Measurements from ENCODE around the gene STIM2.

DNA sequence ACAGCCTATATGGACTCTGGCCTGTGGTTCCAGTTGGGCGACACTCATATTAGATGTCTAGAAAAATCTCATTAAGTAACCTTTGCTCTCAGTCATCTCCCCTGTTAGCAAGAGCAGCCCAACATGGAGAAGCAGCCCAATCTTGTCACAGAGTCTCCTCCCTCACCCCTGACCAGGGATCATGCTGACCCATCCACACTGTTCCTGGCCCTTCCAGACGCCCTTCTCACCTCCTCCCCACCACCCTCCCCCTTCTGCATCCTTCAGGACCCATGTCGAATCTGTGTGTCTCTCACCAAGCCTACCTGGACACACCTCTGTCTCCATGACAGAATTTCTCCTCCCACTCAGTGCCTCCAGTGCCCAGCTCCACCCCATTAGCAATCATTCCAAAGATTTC, 190.1 kb downstream of the STIM2 start:
- TF ChIP-seq, protein P1, sequence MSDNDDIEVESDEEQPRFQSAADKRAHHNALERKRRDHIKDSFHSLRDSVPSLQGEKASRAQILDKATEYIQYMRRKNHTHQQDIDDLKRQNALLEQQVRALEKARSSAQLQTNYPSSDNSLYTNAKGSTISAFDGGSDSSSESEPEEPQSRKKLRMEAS (IDR thresholded peaks at IDR 0.05; ENCODE audit: low read depth, low read length), result no peak
- TF ChIP-seq BACH1 (IDR thresholded peaks at IDR 0.05; ENCODE audit: borderline replicate concordance) (no peak), POLR2A (IDR thresholded peaks at IDR 0.05; ENCODE audit: low read depth, low read length) (no peak), RCOR1 (conservative IDR thresholded peaks at IDR 0.05; ENCODE audit: low read depth, low read length) (no peak), YY1 (IDR thresholded peaks at IDR 0.05; ENCODE audit: low read depth, low read length) (no peak)
- TF ChIP-seq, protein P2, sequence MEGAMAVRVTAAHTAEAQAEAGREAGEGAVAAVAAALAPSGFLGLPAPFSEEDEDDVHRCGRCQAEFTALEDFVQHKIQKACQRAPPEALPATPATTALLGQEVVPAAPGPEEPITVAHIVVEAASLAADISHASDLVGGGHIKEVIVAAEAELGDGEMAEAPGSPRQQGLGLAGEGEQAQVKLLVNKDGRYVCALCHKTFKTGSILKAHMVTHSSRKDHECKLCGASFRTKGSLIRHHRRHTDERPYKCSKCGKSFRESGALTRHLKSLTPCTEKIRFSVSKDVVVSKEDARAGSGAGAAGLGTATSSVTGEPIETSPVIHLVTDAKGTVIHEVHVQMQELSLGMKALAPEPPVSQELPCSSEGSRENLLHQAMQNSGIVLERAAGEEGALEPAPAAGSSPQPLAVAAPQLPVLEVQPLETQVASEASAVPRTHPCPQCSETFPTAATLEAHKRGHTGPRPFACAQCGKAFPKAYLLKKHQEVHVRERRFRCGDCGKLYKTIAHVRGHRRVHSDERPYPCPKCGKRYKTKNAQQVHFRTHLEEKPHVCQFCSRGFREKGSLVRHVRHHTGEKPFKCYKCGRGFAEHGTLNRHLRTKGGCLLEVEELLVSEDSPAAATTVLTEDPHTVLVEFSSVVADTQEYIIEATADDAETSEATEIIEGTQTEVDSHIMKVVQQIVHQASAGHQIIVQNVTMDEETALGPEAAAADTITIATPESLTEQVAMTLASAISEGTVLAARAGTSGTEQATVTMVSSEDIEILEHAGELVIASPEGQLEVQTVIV (IDR thresholded peaks at IDR 0.05; ENCODE audit: borderline replicate concordance, partially characterized antibody), result no peak
- TF ChIP-seq, protein P3, sequence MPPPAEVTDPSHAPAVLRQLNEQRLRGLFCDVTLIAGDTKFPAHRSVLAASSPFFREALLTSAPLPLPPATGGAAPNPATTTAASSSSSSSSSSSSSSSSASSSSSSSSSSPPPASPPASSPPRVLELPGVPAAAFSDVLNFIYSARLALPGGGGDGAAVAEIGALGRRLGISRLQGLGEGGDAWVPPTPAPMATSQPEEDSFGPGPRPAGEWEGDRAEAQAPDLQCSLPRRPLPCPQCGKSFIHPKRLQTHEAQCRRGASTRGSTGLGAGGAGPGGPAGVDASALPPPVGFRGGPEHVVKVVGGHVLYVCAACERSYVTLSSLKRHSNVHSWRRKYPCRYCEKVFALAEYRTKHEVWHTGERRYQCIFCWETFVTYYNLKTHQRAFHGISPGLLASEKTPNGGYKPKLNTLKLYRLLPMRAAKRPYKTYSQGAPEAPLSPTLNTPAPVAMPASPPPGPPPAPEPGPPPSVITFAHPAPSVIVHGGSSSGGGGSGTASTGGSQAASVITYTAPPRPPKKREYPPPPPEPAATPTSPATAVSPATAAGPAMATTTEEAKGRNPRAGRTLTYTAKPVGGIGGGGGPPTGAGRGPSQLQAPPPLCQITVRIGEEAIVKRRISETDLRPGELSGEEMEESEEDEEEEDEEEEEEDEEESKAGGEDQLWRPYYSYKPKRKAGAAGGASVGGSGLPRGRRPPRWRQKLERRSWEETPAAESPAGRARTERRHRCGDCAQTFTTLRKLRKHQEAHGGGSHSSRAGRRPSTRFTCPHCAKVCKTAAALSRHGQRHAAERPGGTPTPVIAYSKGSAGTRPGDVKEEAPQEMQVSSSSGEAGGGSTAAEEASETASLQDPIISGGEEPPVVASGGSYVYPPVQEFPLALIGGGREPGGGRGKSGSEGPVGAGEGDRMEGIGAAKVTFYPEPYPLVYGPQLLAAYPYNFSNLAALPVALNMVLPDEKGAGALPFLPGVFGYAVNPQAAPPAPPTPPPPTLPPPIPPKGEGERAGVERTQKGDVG (CRISPR knock-in tag; IDR thresholded peaks at IDR 0.05), result no peak
- TF ChIP-seq, protein P4, sequence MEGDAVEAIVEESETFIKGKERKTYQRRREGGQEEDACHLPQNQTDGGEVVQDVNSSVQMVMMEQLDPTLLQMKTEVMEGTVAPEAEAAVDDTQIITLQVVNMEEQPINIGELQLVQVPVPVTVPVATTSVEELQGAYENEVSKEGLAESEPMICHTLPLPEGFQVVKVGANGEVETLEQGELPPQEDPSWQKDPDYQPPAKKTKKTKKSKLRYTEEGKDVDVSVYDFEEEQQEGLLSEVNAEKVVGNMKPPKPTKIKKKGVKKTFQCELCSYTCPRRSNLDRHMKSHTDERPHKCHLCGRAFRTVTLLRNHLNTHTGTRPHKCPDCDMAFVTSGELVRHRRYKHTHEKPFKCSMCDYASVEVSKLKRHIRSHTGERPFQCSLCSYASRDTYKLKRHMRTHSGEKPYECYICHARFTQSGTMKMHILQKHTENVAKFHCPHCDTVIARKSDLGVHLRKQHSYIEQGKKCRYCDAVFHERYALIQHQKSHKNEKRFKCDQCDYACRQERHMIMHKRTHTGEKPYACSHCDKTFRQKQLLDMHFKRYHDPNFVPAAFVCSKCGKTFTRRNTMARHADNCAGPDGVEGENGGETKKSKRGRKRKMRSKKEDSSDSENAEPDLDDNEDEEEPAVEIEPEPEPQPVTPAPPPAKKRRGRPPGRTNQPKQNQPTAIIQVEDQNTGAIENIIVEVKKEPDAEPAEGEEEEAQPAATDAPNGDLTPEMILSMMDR (IDR thresholded peaks at IDR 0.05 in 2 of 3, conservative IDR thresholded peaks at IDR 0.05 in 1 of 3; ENCODE audit: control insufficient read depth in 2 of 3, extremely low read depth in 1 of 3, insufficient read depth in 1 of 3, low read depth in 3 of 3, low read length in 3 of 3), result no peak

Data from GM12878 (cell line).